Natural killer cell (primary cell): ENCODE data around the gene MAPK9. TPM values are rescaled to one million over a fixed set of nuclear protein-coding genes. Genes with fewer than 3 reads are reported as not detected.

ENCODE experiments used
- ATAC-seq, 3 donors: fragments of 150-1000 bp in 2 of 3; fragments of 200-7000 bp in 1 of 3; cut with Tn5 transposase; 1 replicate in 1 of 3; 2 replicates in 2 of 3; pipeline ENCODE4 v1.10.0; 2021; ENCODE audit warnings: mild to moderate bottlenecking in 2 of 3, moderate library complexity in 2 of 3
- DNase-seq, 2 donors: peaks; one replicate each; pipeline versions ENCODE4 v3.0.0 to v3.0.0-alpha.2; 2013 to 2021; ENCODE audit warnings: mixed read lengths in 1 of 2
- H3K27ac ChIP-seq: one replicate; pipeline ENCODE4 v1.5.1; 2013; ENCODE audit warnings: mild to moderate bottlenecking, low read length
- H3K27me3 ChIP-seq: one replicate; pipeline ENCODE4 v1.6.1; 2013; ENCODE audit warnings: low read length; ENCODE audit not compliant: control insufficient read depth, insufficient read depth
- H3K36me3 ChIP-seq: one replicate; pipeline ENCODE4 v1.6.1; 2013; ENCODE audit warnings: low read length; ENCODE audit not compliant: control insufficient read depth, insufficient read depth
- H3K4me1 ChIP-seq: one replicate; pipeline ENCODE4 v1.6.1; 2013; ENCODE audit warnings: low read length; ENCODE audit not compliant: control insufficient read depth, insufficient read depth
- H3K4me3 ChIP-seq: one replicate; pipeline ENCODE4 v1.5.1; 2013; ENCODE audit warnings: low read length
- H3K9me3 ChIP-seq: one replicate; pipeline ENCODE4 v1.6.1; 2013; ENCODE audit warnings: low read length; ENCODE audit not compliant: control insufficient read depth, insufficient read depth
- H3K27ac Mint-ChIP-seq, 2 donors: one replicate each; pipeline ENCODE4 v1.8.0; 2022; ENCODE audit warnings: mild to moderate bottlenecking in 2 of 2, mixed read lengths in 2 of 2, moderate library complexity in 1 of 2
- H3K27me3 Mint-ChIP-seq, 2 donors: one replicate each; pipeline ENCODE4 v1.8.0; 2022; ENCODE audit warnings: low read depth in 2 of 2, mixed read lengths in 2 of 2
- H3K36me3 Mint-ChIP-seq: one replicate; pipeline ENCODE4 v1.8.0; 2022; ENCODE audit warnings: mixed read lengths
- H3K4me1 Mint-ChIP-seq, 2 donors: one replicate each; pipeline ENCODE4 v1.8.0; 2022; ENCODE audit warnings: mixed read lengths in 2 of 2
- H3K4me3 Mint-ChIP-seq: one replicate; pipeline ENCODE4 v1.8.0; 2022; ENCODE audit warnings: mild to moderate bottlenecking, moderate library complexity, mixed read lengths
- H3K9me3 Mint-ChIP-seq, 2 donors: one replicate each; pipeline ENCODE4 v1.8.0; 2022; ENCODE audit warnings: mixed read lengths in 2 of 2
- CTCF ChIP-seq: fragments of 200-600 bp; IDR thresholded peaks from one replicate; pipeline ENCODE4 v1.8.0; 2022; ENCODE audit warnings: antibody characterized with exemption
- WGBS: methylation state at CpG from one replicate; pipeline ENCODE4 v1.1.7; 2013; ENCODE audit warnings: missing lambda C conversion rate; ENCODE audit not compliant: insufficient coverage; 5-methylcytosine and 5-hydroxymethylcytosine counted together
- intact Hi-C: fragments of 100-400 bp; cut with micrococcal nuclease; formaldehyde crosslinking; loops from one replicate; pipeline ENCODE4 v1.14.2; 2022
- total RNA-seq, 4 donors: library from RNA; stranded (reverse); fragments of 120-200 nt in 1 of 4; gene quantifications; one replicate each; pipeline versions ENCODE4 v1.2.3 to v1.2.4, GENCODE V29; 2013 to 2022

MAPK9 gene
- total RNA-seq, 3 donors from 2014 or later (not counting 1 experiment from before 2014, with no cell fraction given) = 34.1 to 48.5 (median 40.4) TPM

- Mint-ChIP-seq H3K4me3 (no peak overlapping the region), H3K36me3 (no peaks in the 10 kb centered on the region), H3K27ac (peak overlapping the region; percentile 26 to 98), H3K9me3 (no peaks in the 10 kb centered on the region), H3K27me3 (no peaks in the 10 kb centered on the region), H3K4me1 (peaks cover 27 to 37% of the 10 kb centered on the region in 2 donors)
- DNase-seq (peak in 1 of 2 donors; percentile 32), ATAC-seq (no peak)
- no peaks in the 10 kb centered on the region for H3K27me3 ChIP-seq
- 64% methylated on average over 7 of the region's 7 CpGs for WGBS
- TF ChIP-seq CTCF = no peak
- intact Hi-C loops = no loop called here
- no peaks in the 10 kb centered on the region for H3K36me3 ChIP-seq
- peaks cover 32% of the 10 kb centered on the region for H3K4me1 ChIP-seq
- no peaks in the 10 kb centered on the region for H3K9me3 ChIP-seq
- no peak overlapping the region for H3K27ac ChIP-seq
- H3K4me3 ChIP-seq = no peak overlapping the region
Measured at GRCh38 chr5:180294411-180294810, 2.5 kb upstream of the MAPK9 start.

GRCh38 chr5:180291234-180291940, 496 bp downstream of the MAPK9 start:
- under 1% methylated on average over 67 of the region's 68 CpGs for WGBS
- DNase-seq = peak in 1 of 2 donors; percentile 35
- Mint-ChIP-seq H3K27ac (peak overlapping the region; percentile 92 to 98), H3K4me3 (peak overlapping the region; percentile 94), H3K9me3 (no peaks in the 10 kb centered on the region), H3K36me3 (no peaks in the 10 kb centered on the region), H3K27me3 (no peaks in the 10 kb centered on the region), H3K4me1 (peaks cover 37 to 52% of the 10 kb centered on the region in 2 donors)
- H3K4me1 ChIP-seq = peaks cover 27% of the 10 kb centered on the region
- no peaks in the 10 kb centered on the region for H3K27me3 ChIP-seq
- H3K27ac ChIP-seq = no peak overlapping the region
- intact Hi-C loops = no loop called here
- H3K9me3 ChIP-seq = no peaks in the 10 kb centered on the region
- H3K4me3 ChIP-seq = peak overlapping the region; percentile 44
- ATAC-seq = peak; percentile 7 to 40 (median 39)
- H3K36me3 ChIP-seq = no peaks in the 10 kb centered on the region
- TF ChIP-seq CTCF = no peak

GRCh38 chr5:180290568-180291233, 1.2 kb downstream of the MAPK9 start:
- Histone ChIP-seq H3K4me3 (no peak overlapping the region), H3K4me1 (peaks cover 27% of the 10 kb centered on the region), H3K9me3 (no peaks in the 10 kb centered on the region), H3K27me3 (no peaks in the 10 kb centered on the region), H3K36me3 (no peaks in the 10 kb centered on the region), H3K27ac (no peak overlapping the region)
- Mint-ChIP-seq H3K9me3 (no peaks in the 10 kb centered on the region), H3K27me3 (no peaks in the 10 kb centered on the region), H3K27ac (peak overlapping the region; percentile 92 to 98), H3K36me3 (no peaks in the 10 kb centered on the region), H3K4me1 (peaks cover 37 to 52% of the 10 kb centered on the region in 2 donors), H3K4me3 (peak overlapping the region; percentile 94)
- no peak for ATAC-seq
- no peak for TF ChIP-seq CTCF
- 28% methylated on average over 13 of the region's 13 CpGs for WGBS
- intact Hi-C loops = no loop called here
- no peak for DNase-seq
